ENCODE results near the gene ANKRD28. TPM values are rescaled to one million over a fixed set of nuclear protein-coding genes. Genes with fewer than 3 reads are reported as not detected.
"Not testable (repeated sequence)": the region's sequence is repeated elsewhere in the genome, so short reads cannot be mapped to it uniquely, and the experiment has no call there.

ANKRD28 gene
- total RNA-seq: 70.9 TPM
- long read RNA-seq, partial matches to known transcripts: 5 of 20 reads
- long read RNA-seq, other reads (novel, unspliced or antisense): 13 of 20 reads

- no peak for DNase-seq (ENCODE audit: low spot score)
Observed at GRCh38 chr3:15797642-15798303, at the start of gene ANKRD28. ANKRD28 (minus strand) TSS chr3:15797979; CDS start chr3:15796521, 1,458 bp downstream.

- DNase-seq (ENCODE audit: low spot score): no peak
Observed at GRCh38 chr3:15847239-15847638, 49.5 kb upstream of the ANKRD28 start.

- no peak for DNase-seq (ENCODE audit: low spot score)
Observed at GRCh38 chr3:15846606-15847005, 48.8 kb upstream of the ANKRD28 start.

GRCh38 chr3:15845475-15845874 is 47.7 kb upstream of the ANKRD28 start:
- no peak for DNase-seq (ENCODE audit: low spot score)

- DNase-seq (ENCODE audit: low spot score): no peak
Observed at GRCh38 chr3:15844889-15845288, 47.1 kb upstream of the ANKRD28 start.

GRCh38 chr3:15841091-15841973 is 43.6 kb upstream of the ANKRD28 start:
- DNase-seq (ENCODE audit: low spot score): not testable (repeated sequence)

GRCh38 chr3:15839568-15839967 is 41.8 kb upstream of the ANKRD28 start:
- DNase-seq (ENCODE audit: low spot score): no peak

- DNase-seq (ENCODE audit: low spot score): no peak
Observed at GRCh38 chr3:15831927-15832326, 34.1 kb upstream of the ANKRD28 start.

GRCh38 chr3:15825016-15825415 is 27.2 kb upstream of the ANKRD28 start:
- DNase-seq (ENCODE audit: low spot score): no peak

GRCh38 chr3:15823092-15823491 is 25.3 kb upstream of the ANKRD28 start:
- DNase-seq (ENCODE audit: low spot score): no peak

- DNase-seq (ENCODE audit: low spot score): no peak
Observed at GRCh38 chr3:15822281-15822680, 24.5 kb upstream of the ANKRD28 start.

- no peak for DNase-seq (ENCODE audit: low spot score)
Observed at GRCh38 chr3:15820911-15821310, 23.1 kb upstream of the ANKRD28 start.

- no peak for DNase-seq (ENCODE audit: low spot score)
Observed at GRCh38 chr3:15819576-15819975, 21.8 kb upstream of the ANKRD28 start.

- no peak for DNase-seq (ENCODE audit: low spot score)
Observed at GRCh38 chr3:15819043-15819442, 21.3 kb upstream of the ANKRD28 start.

- no peak for DNase-seq (ENCODE audit: low spot score)
Observed at GRCh38 chr3:15815696-15816095, 17.9 kb upstream of the ANKRD28 start.

GRCh38 chr3:15813079-15813478 is 15.3 kb upstream of the ANKRD28 start:
- DNase-seq (ENCODE audit: low spot score): not testable (repeated sequence)

- no peak for DNase-seq (ENCODE audit: low spot score)
Observed at GRCh38 chr3:15812183-15812582, 14.4 kb upstream of the ANKRD28 start.

- no peak for DNase-seq (ENCODE audit: low spot score)
Observed at GRCh38 chr3:15810702-15811101, 12.9 kb upstream of the ANKRD28 start.

- DNase-seq (ENCODE audit: low spot score): no peak
Observed at GRCh38 chr3:15809313-15809712, 11.5 kb upstream of the ANKRD28 start.

GRCh38 chr3:15808679-15809310 is 11.0 kb upstream of the ANKRD28 start:
- DNase-seq (ENCODE audit: low spot score): no peak

- DNase-seq (ENCODE audit: low spot score): no peak
Observed at GRCh38 chr3:15805756-15806266, 8.0 kb upstream of the ANKRD28 start.

Data from mesenteric fat pad (tissue), 1 donor.